ENCODE measurements around the gene ZNF521. TPM values are rescaled to one million over a fixed set of nuclear protein-coding genes. Genes with fewer than 3 reads are reported as not detected.

Gene ZNF521
- total RNA-seq, 2 donors from 2014 or later: 8.0 to 17.2 TPM

DNA sequence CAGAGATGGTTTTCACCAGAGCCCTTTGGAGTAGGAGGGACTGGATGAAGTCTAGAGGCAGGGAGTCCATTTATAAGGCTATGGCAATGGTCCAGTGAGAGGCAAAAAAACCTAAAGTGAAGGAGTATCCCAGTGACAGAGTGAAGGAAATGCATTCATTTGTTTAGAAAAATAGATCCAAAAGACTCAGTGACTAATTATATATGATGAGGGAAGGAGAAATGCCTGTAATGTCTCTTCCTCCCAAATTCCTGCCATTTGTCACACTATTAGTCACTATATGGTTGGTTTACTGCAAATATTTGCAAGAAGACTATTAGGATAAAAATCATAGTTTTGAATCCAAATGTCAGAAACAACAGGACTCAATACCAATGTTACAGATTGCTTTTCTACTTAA, 104.2 kb downstream of the ZNF521 start:
- no peaks in the 10 kb centered on the region for H3K9me3 ChIP-seq
- no peak overlapping the region for H3K4me3 ChIP-seq
- no peaks in the 10 kb centered on the region for H3K36me3 ChIP-seq
- H3K4me1 ChIP-seq (ENCODE audit: control insufficient read depth in 1 of 2, low read depth in 2 of 2): no peaks in the 10 kb centered on the region
- no peaks in the 10 kb centered on the region for H3K27me3 ChIP-seq (replicated peaks; ENCODE audit: insufficient read depth)
- no peak overlapping the region for H3K27ac ChIP-seq
- DNase-seq (ENCODE audit: low spot score) (no peak), ATAC-seq (ENCODE audit: insufficient number of reproducible peaks, low FRiP score, low read depth) (no peak)
- TF ChIP-seq, protein P1, sequence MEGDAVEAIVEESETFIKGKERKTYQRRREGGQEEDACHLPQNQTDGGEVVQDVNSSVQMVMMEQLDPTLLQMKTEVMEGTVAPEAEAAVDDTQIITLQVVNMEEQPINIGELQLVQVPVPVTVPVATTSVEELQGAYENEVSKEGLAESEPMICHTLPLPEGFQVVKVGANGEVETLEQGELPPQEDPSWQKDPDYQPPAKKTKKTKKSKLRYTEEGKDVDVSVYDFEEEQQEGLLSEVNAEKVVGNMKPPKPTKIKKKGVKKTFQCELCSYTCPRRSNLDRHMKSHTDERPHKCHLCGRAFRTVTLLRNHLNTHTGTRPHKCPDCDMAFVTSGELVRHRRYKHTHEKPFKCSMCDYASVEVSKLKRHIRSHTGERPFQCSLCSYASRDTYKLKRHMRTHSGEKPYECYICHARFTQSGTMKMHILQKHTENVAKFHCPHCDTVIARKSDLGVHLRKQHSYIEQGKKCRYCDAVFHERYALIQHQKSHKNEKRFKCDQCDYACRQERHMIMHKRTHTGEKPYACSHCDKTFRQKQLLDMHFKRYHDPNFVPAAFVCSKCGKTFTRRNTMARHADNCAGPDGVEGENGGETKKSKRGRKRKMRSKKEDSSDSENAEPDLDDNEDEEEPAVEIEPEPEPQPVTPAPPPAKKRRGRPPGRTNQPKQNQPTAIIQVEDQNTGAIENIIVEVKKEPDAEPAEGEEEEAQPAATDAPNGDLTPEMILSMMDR (IDR thresholded peaks at IDR 0.05): no peak

DNA sequence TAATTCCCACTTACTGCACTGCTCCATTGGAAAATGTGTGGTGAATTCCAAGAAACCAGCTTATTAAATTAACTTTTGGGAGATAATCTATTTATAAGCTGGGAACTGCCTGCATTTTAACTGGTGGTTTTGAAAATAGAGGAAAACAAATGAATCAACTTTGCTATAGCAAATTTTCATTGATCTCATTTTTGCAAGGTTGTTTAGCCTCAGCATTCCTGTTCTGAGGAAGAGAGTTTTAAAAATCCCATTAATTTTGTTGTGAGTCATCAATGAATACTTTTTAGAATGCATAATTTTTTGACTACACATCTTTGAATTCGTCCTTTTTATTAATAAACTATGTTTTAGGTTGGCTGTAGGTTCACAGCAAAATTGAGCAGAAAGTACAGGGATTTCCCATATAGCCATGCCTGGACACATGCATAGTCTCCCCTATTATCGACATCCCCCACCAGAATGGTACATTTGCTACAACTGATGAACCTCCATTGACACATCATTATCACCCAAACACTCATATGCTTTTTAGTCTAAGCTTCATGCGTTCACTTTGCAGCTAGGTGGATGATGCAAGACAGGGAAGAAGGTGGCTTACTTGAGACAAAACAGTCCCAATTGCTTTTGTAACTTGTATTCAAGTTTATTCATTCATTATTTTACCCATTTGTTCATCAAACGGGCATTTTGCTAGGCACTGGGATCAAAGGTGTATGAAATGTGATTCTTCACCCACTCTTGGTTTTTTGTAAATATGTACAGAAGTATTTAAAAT, 106.9 kb downstream of the ZNF521 start:
- TF ChIP-seq, protein P1 (IDR thresholded peaks at IDR 0.05): no peak
- Histone ChIP-seq H3K9me3 (no peaks in the 10 kb centered on the region), H3K27me3 (replicated peaks; ENCODE audit: insufficient read depth) (no peaks in the 10 kb centered on the region), H3K27ac (no peak overlapping the region), H3K36me3 (no peaks in the 10 kb centered on the region), H3K4me3 (no peak overlapping the region), H3K4me1 (ENCODE audit: control insufficient read depth in 1 of 2, low read depth in 2 of 2) (no peaks in the 10 kb centered on the region)
- ATAC-seq (ENCODE audit: insufficient number of reproducible peaks, low FRiP score, low read depth): no peak
- no peak for DNase-seq (ENCODE audit: low spot score)

DNA sequence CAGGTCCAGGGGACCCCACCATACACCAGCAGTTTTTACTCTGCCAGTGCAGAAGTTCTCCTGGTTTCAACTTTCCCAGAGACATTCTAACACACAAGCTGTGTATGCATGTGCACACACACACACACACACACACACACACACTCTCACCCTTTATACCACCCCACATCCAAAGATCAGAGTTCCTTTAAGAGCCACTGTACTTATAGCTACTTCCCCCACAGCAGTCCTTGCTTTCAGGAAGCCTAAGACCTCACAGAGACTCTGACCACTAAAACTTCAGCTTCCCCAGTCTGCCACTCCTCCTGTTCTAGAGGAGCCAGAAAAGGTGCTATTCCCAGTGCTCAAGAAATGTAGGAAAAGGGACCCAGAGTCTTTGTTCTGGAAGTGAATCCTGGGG, 107.8 kb downstream of the ZNF521 start:
- no peak overlapping the region for H3K27ac ChIP-seq
- ATAC-seq (ENCODE audit: insufficient number of reproducible peaks, low FRiP score, low read depth): no peak
- TF ChIP-seq, protein P1 (IDR thresholded peaks at IDR 0.05): no peak
- no peak for DNase-seq (ENCODE audit: low spot score)
- no peaks in the 10 kb centered on the region for H3K27me3 ChIP-seq (replicated peaks; ENCODE audit: insufficient read depth)
- H3K4me1 ChIP-seq (ENCODE audit: control insufficient read depth in 1 of 2, low read depth in 2 of 2): no peaks in the 10 kb centered on the region
- H3K4me3 ChIP-seq: no peak overlapping the region
- no peaks in the 10 kb centered on the region for H3K9me3 ChIP-seq
- no peaks in the 10 kb centered on the region for H3K36me3 ChIP-seq

DNA sequence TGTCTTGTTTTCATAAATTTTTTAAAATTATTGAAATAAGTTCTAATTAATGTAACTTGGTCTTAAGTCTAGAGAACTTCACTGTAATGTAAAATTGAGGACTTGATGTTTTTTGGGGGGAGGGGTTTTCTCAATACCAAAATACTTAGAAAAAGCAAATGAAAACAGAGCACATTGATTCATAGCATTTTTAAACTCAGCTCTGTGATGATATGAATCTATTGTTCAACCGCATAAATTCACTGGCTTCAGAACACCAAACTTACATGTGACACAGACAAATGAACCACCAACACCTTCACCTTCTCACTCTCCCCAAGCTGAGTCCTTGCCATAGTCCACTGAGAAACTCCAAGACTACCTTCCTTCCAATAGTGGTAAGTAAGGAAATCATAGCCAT, 108.2 kb downstream of the ZNF521 start:
- H3K27me3 ChIP-seq (replicated peaks; ENCODE audit: insufficient read depth): no peaks in the 10 kb centered on the region
- TF ChIP-seq, protein P1 (IDR thresholded peaks at IDR 0.05): no peak
- ATAC-seq (ENCODE audit: insufficient number of reproducible peaks, low FRiP score, low read depth): no peak
- H3K4me1 ChIP-seq (ENCODE audit: control insufficient read depth in 1 of 2, low read depth in 2 of 2): no peaks in the 10 kb centered on the region
- no peaks in the 10 kb centered on the region for H3K36me3 ChIP-seq
- H3K9me3 ChIP-seq: no peaks in the 10 kb centered on the region
- no peak overlapping the region for H3K27ac ChIP-seq
- DNase-seq (ENCODE audit: low spot score): no peak
- H3K4me3 ChIP-seq: no peak overlapping the region

DNA sequence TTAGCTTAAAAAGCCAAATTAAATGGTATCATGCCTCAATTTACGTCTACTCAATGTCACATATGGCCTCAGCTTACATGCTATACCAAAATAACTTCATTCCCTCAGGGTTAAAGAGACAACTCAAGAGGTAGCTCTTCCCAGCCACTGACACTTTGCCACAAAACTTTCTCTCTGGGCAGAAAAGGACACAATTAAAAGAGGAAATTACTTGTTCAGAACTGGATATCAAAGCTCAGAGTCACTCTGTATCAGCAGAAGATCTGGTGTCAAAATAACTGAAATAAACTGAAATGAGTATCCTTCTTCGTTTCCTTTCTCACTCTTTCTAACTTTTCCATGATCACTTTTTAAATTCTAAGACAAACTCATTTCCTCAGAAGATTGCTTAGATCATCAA, 108.7 kb downstream of the ZNF521 start:
- no peak for ATAC-seq (ENCODE audit: insufficient number of reproducible peaks, low FRiP score, low read depth)
- TF ChIP-seq, protein P1 (IDR thresholded peaks at IDR 0.05): no peak
- Histone ChIP-seq H3K27me3 (replicated peaks; ENCODE audit: insufficient read depth) (no peaks in the 10 kb centered on the region), H3K4me1 (ENCODE audit: control insufficient read depth in 1 of 2, low read depth in 2 of 2) (no peaks in the 10 kb centered on the region), H3K36me3 (no peaks in the 10 kb centered on the region), H3K9me3 (no peaks in the 10 kb centered on the region), H3K27ac (no peak overlapping the region), H3K4me3 (no peak overlapping the region)
- DNase-seq (ENCODE audit: low spot score): no peak

All from thoracic aorta (tissue), 2 donors.